GM18909 (cell line): ENCODE data around the gene CNOT6.
"Not testable (repeated sequence)": the region's sequence is repeated elsewhere in the genome, so short reads cannot be mapped to it uniquely, and the experiment has no call there.

Experiments
- ATAC-seq: cut with Tn5 transposase; IDR thresholded peaks from one replicate; pipeline ENCODE4 v1.9.1; 2021; ENCODE audit warnings: mild to moderate bottlenecking; ENCODE audit not compliant: unreplicated experiment, poor library complexity

The CNOT6 gene

DNA sequence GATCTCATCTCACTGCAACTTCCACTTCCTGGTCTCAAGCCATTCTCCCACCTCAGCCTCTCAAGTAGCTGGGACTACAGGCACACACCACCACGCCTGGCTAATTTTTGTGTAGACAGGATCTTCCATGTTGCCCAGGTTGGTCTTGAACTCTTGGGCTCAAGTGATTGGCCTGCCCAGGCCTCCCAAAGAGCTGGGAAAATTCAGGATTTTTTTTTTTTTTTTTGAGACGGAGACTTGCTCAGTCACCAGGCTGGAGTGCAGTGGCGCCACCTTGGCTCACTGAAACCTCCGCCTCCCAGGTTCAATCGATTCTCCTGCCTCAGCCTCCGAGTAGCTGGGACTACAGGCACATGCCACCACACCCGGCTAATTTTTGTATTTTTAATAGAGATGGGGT lies 21.8 kb downstream of the CNOT6 start:
- not testable (repeated sequence) for ATAC-seq

DNA sequence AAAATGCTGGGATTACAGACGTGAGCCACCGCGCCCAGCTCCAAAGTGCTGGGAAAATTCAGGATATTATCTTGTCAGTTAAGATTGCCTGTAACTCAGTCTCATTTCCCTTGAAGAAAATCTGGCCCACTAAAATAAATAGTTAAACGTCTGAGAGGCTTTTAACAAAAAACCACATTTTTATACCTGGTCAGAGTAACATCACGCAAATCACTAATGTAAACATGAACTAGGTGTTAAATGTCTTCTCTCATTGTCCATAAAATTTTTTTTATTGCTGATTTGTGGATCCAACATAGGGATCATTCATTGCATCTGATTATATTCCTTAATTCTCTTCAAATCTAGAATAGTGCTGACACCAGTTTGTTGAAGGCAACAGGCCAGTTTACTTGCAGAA lies 22.3 kb downstream of the CNOT6 start:
- ATAC-seq: no peak

DNA sequence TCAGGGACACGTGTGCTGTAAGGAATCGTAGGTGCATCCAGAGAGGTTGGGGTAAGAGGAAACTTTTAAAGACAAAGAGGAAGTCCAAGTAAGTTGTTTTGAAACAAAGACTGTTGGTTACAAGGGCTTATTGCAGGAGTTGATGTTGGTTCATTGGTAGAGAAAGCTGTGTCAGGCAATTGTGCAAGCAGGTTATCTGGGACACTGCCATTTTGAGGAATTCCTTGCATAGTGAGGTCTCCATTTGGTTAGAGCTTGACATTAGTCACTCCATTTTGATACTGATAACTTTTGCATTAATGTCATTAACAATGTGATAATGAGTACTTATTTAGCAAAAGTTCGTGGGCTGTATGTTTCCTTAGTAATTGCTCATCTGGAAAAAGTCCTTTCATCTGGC lies 24.9 kb downstream of the CNOT6 start:
- no peak for ATAC-seq

DNA sequence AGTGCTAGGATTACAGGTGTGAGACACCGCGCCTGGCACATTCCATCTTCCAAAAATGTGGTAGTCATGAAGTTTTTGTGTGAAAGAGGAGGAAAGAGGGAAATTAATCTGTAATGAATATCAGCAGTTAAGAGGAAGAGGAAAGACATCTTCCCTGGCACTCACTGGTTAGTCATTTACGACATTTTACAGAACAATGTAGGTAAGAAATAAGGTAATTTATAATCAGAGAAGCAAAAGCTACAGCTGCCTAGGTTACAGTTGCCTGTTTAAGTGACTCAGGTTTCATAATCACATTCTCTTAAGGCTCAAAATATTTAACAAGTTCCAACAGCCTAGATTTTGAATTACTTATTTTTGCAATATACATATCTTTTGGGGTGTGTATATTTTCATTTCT lies 26.9 kb downstream of the CNOT6 start:
- no peak for ATAC-seq

DNA sequence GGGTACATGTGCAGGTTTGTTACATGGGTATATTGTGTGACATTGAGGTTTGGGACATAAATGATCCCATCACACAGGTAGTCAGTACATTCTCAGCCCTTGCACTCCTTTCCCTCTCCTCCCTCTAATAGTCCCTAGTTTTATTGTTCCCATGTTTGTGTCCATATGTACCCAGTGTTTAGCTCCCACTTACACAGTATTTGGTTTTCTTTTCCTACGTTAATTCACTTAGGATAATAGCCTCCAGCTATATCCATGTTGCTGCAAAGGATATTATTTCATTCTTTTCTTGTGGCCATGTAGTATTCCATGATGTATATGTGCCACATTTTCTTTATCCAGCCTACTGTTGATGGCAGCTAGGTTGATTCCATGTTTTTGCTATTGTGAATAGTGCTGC lies 27.4 kb downstream of the CNOT6 start:
- ATAC-seq: no peak

DNA sequence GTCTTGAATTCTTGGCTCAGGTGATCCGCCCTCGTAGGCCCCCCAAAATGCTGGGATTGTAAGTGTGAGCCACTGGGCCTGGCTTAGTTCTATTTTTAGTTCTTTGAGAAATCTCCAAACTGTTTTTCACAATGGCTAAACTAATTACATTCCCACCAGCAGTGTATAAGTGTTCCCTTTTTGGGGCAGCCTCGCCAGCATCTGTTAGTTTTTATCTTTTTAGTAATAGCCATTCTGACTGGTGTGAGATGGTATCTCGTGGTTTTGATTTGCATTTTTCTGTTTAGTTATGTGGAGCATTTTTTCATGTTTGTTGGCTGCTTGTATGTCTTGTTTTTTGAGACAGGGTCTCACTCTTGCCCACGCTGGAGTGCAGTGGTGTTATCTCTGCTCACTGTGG lies 28.2 kb downstream of the CNOT6 start:
- ATAC-seq: no peak

DNA sequence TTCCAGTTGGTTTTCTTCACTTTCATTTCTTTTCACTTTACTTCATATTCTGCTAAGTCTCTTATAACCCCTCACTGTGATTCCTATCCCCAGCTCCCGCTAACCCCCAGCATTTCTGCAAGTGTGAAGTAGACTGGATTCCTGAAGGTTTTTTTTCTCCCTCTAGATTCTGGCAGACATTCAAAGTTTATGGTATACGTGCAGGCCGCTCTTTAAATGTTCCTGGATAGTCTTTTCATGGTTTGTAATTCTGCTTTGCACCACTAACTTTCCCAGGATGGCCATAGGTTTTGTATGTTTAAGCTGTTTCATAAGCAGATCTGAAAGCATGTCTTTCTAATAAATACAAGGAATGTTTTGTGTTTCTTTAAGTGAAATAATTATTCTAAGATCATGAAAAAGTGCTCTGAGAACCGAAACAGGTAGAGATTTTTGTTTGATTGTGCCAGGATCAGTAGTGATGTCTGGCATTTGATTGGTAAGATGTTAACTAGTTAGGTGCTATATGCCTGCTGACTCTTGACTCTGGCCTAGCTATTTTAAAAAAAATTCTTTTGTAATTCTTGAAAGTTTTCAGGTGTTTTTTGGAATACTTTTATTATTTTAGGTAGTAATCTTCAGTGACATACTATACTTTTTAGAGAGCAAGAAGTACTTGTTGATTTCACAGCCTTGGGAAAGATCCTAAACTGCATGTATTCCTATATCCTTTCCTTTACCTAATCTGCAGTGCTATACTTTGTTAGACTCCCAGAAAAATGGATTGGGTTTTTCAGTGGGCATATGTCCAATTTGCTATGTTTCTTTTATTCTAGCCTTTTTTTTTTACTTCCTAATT lies 29.7 kb downstream of the CNOT6 start:
- no peak for ATAC-seq

DNA sequence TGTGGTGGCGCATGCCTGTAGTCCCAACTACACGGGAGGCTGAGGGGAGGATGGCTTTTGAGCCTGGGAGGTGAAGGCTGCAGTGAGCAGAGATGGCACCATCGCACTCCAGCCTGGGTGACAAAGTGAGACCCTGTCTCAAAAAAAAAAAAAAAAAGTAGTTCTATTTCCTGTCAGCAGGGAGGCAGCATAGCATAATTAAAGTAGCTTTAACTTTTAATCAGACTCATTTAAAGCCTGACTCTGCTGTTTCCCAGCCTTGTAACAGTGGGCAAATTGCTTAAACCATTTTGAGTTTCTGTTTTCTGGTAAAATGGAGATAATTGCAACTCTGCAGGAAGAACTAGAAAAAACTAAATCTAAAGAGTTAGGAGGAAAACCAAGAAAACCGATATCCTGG lies 31.2 kb downstream of the CNOT6 start:
- no peak for ATAC-seq

DNA sequence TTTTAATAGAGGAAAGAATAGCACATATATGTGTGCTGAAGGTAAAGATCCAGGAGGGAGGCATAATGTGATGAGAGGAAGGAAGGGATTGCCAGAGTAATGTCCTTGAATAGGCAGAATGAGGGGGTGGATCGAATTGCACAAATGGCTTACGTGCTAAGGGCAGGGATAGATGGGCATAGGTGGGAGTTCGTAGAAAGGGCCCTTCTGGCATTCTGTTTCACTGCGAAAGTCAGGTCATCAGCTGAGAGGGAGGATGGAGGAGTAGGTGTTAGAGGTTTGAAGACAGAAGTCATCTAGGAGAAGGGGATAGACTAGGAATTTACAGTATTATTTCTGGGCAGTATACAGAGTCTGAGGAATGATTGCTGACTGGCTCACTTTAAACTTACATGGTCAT lies 32.1 kb downstream of the CNOT6 start:
- ATAC-seq: no peak

DNA sequence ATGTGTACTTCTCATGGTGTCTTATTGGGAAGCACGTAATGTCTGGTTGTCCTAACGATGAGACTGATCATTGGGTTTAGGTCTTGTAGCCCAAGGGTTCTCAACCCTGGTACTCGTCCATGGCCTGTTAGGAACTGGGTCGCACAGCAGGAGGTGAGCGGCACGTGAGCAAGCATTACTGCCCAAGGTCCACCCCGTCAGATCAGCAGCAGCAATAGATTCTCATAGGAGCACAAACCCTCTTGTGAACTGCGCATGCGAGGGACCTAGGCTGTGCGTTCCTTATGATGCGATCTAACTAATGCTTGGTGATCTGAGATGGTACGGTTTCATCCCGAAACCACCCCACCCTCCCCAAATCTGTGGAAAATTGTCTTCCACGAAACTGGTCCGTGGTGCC lies 33.5 kb downstream of the CNOT6 start:
- ATAC-seq: no peak

DNA sequence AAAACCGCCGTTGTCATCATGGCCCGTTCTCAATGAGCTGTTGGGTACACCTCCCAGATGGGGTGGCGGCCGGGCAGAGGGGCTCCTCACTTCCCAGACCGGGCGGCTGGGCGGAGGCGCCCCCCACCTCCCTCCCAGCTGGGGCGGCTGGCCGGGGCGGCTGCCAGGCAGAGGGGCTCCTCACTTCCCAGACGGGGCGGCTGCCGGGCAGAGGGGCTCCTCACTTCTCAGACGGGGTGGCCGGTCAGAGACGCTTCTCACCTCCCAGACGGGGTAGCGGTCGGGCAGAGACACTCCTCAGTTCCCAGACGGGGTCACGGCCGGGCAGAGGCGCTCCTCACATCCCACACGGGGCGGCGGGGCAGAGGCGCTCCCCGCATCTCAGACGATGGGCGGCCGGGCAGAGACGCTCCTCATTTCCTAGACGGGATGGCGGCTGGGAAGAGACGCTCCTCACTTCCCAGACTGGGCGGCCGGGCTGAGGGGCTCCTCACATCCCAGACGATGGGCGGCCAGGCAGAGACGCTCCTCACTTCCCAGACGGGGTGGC lies 36.9 kb downstream of the CNOT6 start:
- not testable (repeated sequence) for ATAC-seq

DNA sequence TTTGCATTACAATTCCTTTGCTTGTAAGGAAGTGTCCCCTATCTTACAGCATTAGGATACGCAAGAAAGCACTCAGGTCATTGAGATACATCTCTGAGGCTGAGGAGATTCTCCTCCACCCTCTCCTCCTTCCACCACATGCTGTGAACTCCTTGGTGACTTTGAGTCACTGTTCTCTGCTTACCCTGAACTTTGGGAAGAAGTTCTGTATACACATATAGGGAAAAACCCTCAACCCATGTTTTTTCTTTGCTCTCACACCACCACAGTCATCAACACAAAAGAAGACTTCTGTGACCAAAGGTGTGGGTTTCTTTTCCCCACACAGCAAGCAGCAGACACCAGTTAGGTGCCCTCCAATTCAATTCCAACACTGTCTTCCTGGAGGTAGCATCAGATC lies 38.1 kb downstream of the CNOT6 start:
- no peak for ATAC-seq

DNA sequence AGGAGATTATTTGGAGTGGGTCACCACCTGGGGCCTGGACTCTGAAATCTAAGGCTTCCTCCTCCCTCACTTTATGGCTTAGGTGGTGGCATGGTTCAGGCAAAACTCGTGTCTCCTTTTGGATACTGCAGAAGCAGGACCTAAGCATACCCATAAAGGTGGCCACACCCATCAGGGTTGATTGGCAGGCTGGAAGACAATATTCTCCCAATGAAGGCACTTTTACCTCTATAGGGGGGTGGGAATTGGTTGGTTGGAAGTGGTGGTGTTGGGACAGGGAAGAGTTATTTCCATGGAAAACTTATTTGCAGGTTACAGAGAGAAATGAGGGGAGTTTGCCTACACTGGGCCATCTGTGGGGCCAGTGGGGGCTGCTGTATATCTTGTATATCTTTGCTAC lies 39.7 kb downstream of the CNOT6 start:
- no peak for ATAC-seq

DNA sequence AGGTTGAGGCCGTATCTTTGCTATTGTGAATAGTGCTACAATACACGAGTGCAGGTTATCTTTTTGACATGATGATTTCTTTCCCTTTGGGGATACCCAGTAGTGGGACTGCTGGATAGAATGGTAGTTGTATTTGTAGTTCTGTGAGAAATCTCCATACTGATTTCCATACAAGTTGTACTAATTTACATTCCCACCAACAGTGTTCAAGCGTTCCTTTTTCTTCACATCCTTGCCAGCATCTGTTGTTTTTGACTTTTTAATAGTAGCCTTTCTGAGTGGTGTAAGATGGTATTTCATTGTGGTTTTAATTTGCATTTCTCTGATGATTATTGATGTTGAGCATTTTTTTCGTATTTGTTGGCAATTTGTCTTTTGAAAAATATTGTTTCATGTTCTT lies 41.4 kb downstream of the CNOT6 start:
- ATAC-seq: no peak

DNA sequence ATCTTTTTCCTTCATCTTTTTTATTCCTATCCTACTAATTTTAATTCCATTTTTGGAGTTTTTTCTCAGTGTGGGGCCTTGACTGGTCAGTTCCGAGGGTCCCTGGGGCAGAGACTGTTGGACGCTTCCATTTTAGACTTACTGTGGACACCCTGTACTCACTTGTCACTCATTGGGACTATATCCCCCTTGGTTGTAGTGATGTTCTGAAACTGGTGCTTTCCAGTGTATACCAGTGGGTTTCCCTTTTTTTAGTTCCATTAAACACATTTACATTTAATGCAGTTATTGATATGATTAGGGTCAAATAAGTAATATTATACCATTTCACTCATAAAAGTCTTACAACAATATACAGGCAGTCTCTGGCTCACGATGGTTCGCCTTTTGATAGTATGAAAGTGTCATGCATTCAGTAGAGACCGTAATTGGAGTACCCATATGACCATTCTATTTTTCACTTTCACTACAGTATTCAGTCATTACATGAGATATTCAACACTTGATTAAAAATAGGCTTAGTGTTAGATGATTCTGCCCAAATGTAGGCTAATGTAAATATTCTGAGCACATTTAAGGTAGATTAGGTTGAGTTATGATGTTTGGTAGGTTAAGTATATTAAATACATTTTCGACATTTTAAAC lies 46.0 kb downstream of the CNOT6 start:
- ATAC-seq: peak; percentile 85

DNA sequence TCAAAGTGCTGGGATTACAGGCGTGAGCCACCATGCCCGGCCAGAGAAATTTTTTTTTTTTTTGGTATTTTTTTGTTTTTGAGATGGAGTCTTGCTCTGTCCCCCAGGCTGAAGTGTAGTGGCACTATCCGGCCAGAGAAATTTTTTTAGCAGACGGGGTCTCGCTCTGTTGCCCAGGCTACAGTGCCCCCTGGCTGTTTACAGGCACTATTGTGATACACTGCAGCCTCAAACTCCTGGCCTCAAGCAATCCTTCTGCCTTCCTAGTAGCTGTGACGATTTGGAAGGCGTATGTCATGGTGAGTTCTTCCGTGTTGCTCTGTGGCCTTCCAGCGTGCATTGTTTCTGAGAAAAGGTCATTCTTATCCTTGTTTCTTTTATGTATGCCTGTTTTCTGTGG lies 47.5 kb downstream of the CNOT6 start:
- ATAC-seq: no peak

DNA sequence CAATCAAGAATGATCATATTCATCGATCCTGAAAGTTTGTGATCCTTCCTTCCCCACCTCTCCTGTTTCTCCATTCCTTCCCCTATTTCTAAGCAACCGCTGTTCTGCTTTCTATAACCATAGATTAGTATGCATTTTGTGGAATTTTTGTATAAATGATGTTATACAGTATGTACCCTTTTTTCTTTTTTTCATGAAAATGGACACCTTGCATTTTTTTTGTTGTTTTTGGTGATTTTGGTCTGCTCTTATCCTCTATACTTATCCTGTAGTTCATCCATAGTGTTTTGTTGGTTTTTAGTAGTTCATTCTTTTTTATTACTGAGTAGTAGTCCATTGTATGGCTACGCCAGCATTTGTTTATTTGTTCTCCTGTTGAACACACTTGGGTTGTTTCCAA lies 51.1 kb downstream of the CNOT6 start:
- ATAC-seq: no peak

DNA sequence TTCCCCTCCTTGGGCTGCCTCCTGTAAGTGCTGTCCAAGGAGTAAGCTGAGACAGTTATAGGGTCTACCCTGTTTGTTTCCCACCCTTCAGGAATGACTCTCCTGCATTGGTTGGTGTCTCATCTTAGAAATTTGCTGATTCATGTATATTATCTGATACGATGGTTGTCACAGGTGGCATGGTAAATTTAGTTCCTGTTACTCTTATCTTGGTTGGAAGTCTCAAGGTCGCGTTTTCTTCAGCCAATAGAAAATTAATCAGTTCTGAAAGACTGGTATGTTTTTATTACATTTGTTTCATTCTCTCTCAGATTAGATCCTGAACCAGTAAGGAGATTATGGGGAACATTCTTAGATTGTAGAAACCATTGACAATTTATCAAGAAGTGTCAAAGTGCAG lies 54.4 kb downstream of the CNOT6 start:
- ATAC-seq: no peak

DNA sequence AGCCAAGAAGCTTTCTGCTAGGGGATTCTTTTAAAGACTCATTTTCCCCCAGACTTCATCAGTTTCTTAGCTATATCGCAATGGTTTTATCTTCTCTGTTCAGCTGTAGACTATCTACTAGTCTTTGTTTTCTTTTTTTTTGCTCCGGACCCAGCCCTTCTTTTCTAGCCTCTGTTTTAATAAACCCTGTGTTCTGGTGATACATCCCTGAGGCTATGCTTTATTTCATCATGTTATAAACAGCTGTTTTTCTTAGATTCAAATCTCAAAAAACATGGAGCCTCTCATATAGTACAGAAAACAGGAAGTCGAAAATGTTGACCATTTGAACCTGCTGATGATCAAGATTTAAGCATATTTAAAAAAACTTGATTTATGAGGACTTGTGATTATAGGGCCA lies 59.4 kb downstream of the CNOT6 start:
- no peak for ATAC-seq

DNA sequence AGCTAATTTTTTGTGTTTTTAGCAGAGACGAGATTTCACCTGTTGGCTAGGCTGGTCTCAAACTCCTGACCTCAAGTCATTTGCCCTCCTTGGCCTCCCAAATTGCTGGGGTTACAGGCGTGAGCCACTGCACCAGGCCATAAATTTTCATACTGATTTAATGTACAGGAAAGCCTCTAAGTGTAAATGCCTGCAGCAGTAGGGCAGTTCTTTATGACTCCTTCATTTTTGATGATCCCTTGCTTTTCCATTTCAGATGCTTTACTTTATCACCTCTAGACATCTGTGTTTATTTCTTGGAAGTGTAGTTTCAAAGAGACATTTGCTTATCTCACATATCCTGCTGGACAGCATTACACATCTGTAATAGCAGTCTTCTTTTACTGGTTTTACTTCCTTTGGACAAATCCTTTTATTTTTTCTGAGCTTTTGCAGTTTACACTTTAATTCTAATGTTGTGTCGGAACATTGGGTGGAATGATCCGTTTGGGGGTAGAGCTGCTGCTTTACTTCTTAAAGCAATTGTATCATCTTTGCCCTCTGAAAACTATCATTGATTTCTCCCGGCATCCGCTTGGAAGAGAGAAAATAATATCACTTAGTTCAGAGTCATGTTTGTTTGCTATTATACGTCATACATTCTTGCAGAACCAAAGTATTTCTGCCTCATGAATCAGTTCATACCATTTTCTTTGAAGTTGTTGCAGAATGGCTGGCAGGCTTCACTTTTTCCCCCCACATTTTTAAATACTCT lies 61.2 kb downstream of the CNOT6 start:
- no peak for ATAC-seq

DNA sequence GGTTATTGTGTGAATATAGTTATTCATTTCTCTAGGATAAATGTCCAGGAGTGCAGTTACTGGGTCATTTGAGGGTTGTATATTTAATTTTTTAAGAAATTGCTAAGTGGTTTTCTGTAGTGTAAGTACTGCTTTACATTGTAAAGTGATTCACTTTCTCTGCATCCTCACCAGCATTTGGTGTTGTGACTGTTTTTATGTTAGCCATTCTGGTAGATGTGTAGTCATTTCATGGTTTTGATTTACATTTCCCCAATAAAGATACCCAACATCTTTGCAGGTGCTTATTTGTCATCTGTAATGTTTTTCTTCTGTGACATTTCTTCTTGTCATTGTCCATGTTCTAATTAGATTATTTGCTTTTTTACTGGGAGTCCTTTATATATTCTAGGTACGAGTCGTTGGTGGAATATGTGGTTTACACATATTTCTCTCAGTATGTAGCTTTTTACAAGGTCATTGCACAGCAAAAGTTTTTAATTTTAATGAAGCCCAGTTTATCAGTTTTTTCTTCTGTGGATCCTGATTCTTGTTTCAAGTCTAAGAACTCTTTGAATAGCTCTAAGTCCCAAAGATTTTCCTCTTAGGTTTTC lies 63.1 kb downstream of the CNOT6 start:
- no peak for ATAC-seq
